ENCODE data around the gene IDH2. TPM values are rescaled to one million over a fixed set of nuclear protein-coding genes. Genes with fewer than 3 reads are reported as not detected.

Gene IDH2
- total RNA-seq, 1 experiment from 2014 or later: 48.1 TPM

GRCh38 chr15:90053685-90054466 lies 48.4 kb downstream of the IDH2 start:
- ChIA-PET CTCF (no interaction called here), POLR2A (no interaction called here), RAD21 (ENCODE audit: low non-redundant PET in 1 of 2, low total read pairs in 2 of 2, uncharacterized antibody in 2 of 2, unreplicated experiment in 2 of 2) (no interaction called here)
- no peaks in the 10 kb centered on the region for H4K20me1 ChIP-seq (ENCODE audit: insufficient read depth)
- H3K4me2 ChIP-seq (ENCODE audit: low read length): no peak overlapping the region
- ATAC-seq: no peak
- no peak for TF ChIP-seq EGR1 (IDR thresholded peaks at IDR 0.05; ENCODE audit: low read depth)
- TF ChIP-seq RAD21 (IDR thresholded peaks at IDR 0.05; ENCODE audit: low read depth): no peak
- TF ChIP-seq EZH2 (IDR thresholded peaks at IDR 0.05): no peak
- TF ChIP-seq CEBPB (IDR thresholded peaks at IDR 0.05; ENCODE audit: low read depth): no peak
- no peak for TF ChIP-seq REST (IDR thresholded peaks at IDR 0.05; ENCODE audit: low read depth)
- TF ChIP-seq ATF3 (IDR thresholded peaks at IDR 0.05): no peak
- no peak for TF ChIP-seq FOSL1 (IDR thresholded peaks at IDR 0.05; ENCODE audit: low read depth)
- no peak for TF ChIP-seq MAX (IDR thresholded peaks at IDR 0.05)
- TF ChIP-seq TCF7L2 (IDR thresholded peaks at IDR 0.05; ENCODE audit: borderline replicate concordance, extremely low read depth, insufficient read depth, insufficient read length): no peak
- TF ChIP-seq ZNF274 (IDR thresholded peaks at IDR 0.05; ENCODE audit: low read depth, low read length): no peak
- no peak for TF ChIP-seq ZFX (IDR thresholded peaks at IDR 0.05)
- TF ChIP-seq POLR2AphosphoS5 (IDR thresholded peaks at IDR 0.05; ENCODE audit: low read depth, low read length): no peak
- no peak for TF ChIP-seq POLR2A (IDR thresholded peaks at IDR 0.05; ENCODE audit: borderline replicate concordance, extremely low read depth, insufficient read depth, insufficient read length)
- TF ChIP-seq SP1 (IDR thresholded peaks at IDR 0.05; ENCODE audit: low read depth): no peak
- TF ChIP-seq CBX3 (IDR thresholded peaks at IDR 0.05; ENCODE audit: low read depth): no peak
- no peak overlapping the region for H3K27ac ChIP-seq (ENCODE audit: low read depth, low read length)
- H3K9me3 ChIP-seq (ENCODE audit: control insufficient read depth in 1 of 2, insufficient read depth in 1 of 2, low read depth in 1 of 2, low read length in 2 of 2): no peaks in the 10 kb centered on the region
- no peaks in the 10 kb centered on the region for H3K36me3 ChIP-seq (ENCODE audit: control insufficient read depth in 1 of 2, insufficient read depth in 2 of 2, low read length in 2 of 2)
- no peaks in the 10 kb centered on the region for H3K4me1 ChIP-seq (ENCODE audit: control insufficient read depth in 1 of 2, insufficient read depth in 2 of 2, low read length in 2 of 2)
- no peak overlapping the region for H2AFZ ChIP-seq (ENCODE audit: low read depth, low read length, poor library complexity, severe bottlenecking)
- no peaks in the 10 kb centered on the region for H3K79me2 ChIP-seq (ENCODE audit: insufficient read depth, low read length)
- BruUV-seq (replicated peaks): no TSS peak
- H3K9me2 ChIP-seq (ENCODE audit: insufficient read depth): no peaks in the 10 kb centered on the region
- DNase-seq (ENCODE audit: low read depth, low spot score): no peak
- H3K9ac ChIP-seq (ENCODE audit: low read length): no peak overlapping the region
- intact Hi-C loops (cut with micrococcal nuclease): no loop called here
- H3K27me3 ChIP-seq (ENCODE audit: insufficient read depth, low read length): no peaks in the 10 kb centered on the region
- H3K4me3 ChIP-seq (replicated peaks in 1 of 2; ENCODE audit: low read depth in 1 of 2, low read length in 2 of 2): no peak overlapping the region
